ENCODE results near the gene GAL3ST1. TPM values are rescaled to one million over a fixed set of nuclear protein-coding genes. Genes with fewer than 3 reads are reported as not detected.

The GAL3ST1 gene
- total and polyA plus RNA-seq, 10 of the 15 experiments (the other 5 are each of a cell fraction or from before 2014, with no cell fraction given) = not detected

DNA sequence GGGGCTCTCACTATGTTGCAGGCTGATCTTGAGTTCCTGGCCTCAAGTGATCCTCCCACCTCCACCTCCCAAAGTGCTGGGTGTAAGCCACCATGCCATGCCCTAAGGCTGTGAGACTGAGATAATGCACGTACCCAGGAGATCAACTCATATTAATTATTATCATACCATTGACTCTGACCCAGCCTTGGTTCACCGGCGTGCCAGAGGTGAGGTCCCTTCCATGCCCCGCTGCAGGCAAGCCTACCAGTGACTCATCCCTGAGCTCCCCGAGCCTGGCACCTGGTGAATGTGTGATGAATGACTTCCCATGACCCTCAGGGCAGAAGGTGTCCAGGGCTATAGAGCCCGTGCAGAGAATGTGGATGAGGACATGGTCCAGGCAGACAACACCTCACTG lies 12.1 kb downstream of the GAL3ST1 start:
- ATAC-seq = no peak
- ChIA-PET SMC1A (ENCODE audit: uncharacterized antibody, unreplicated experiment) (no interaction called here), POLR2A (no interaction called here), RAD21 (ENCODE audit: unreplicated experiment) (no interaction called here), CTCF (interaction anchor here (1.1 to 1.6 kb wide), 2 partner anchors 39 to 117 kb away, joined by 4 to 7 read pairs; no protein-coding TSS in a partner anchor)
- Histone ChIP-seq H3K36me3 (ENCODE audit: control insufficient read depth in 2 of 2, insufficient read depth in 2 of 2, low read length in 1 of 2) (no peaks in the 10 kb centered on the region), H2AFZ (ENCODE audit: control insufficient read depth, low read depth, low read length) (no peak overlapping the region), H3K9ac (ENCODE audit: control insufficient read depth, insufficient read depth, low read length) (no peak overlapping the region), H4K20me1 (ENCODE audit: control insufficient read depth, insufficient read depth) (no peaks in the 10 kb centered on the region), H3K27ac (ENCODE audit: control insufficient read depth, insufficient read depth) (no peak overlapping the region), H3K27me3 (replicated peaks in 1 of 2; ENCODE audit: control insufficient read depth in 2 of 2, insufficient read depth in 2 of 2, low read length in 1 of 2) (no peaks in the 10 kb centered on the region; a peak in 1 of 4 replicates), H3K79me2 (ENCODE audit: control insufficient read depth, insufficient read depth, low read length) (no peaks in the 10 kb centered on the region), H3K9me3 (replicated peaks; ENCODE audit: control insufficient read depth, insufficient read depth, low read length) (no peaks in the 10 kb centered on the region), H3K4me1 (ENCODE audit: control insufficient read depth, insufficient read depth, low read length) (no peaks in the 10 kb centered on the region), H3K4me2 (ENCODE audit: control insufficient read depth, insufficient read depth) (no peak overlapping the region), H3K4me3 (no peak overlapping the region)
- intact Hi-C loops (cut with micrococcal nuclease; ENCODE audit: unreplicated experiment) = no loop called here
- FAIRE-seq = no peak
- in situ Hi-C loops (cut with MboI) = no loop called here
- TF ChIP-seq CEBPB (IDR thresholded peaks at IDR 0.05; ENCODE audit: borderline replicate concordance in 1 of 2, low read depth in 2 of 2, low read length in 2 of 2) (no peak), ZNF384 (IDR thresholded peaks at IDR 0.05; ENCODE audit: borderline replicate concordance, low read depth, low read length) (no peak), TBL1XR1 (IDR thresholded peaks at IDR 0.05; ENCODE audit: low read depth, low read length) (no peak), ZNF207 (IDR thresholded peaks at IDR 0.05; ENCODE audit: borderline replicate concordance) (no peak), NR2C2 (IDR thresholded peaks at IDR 0.05; ENCODE audit: borderline replicate concordance, control insufficient read depth, insufficient read length, low read depth) (no peak), HDAC2 (IDR thresholded peaks at IDR 0.05) (no peak), RAD51 (IDR thresholded peaks at IDR 0.05) (no peak), STAT3 (IDR thresholded peaks at IDR 0.05; ENCODE audit: low read depth, low read length) (no peak), CBX3 (IDR thresholded peaks at IDR 0.05; ENCODE audit: borderline replicate concordance, low read depth) (no peak), CHD4 (IDR thresholded peaks at IDR 0.05) (no peak)
- TF ChIP-seq, protein P1, sequence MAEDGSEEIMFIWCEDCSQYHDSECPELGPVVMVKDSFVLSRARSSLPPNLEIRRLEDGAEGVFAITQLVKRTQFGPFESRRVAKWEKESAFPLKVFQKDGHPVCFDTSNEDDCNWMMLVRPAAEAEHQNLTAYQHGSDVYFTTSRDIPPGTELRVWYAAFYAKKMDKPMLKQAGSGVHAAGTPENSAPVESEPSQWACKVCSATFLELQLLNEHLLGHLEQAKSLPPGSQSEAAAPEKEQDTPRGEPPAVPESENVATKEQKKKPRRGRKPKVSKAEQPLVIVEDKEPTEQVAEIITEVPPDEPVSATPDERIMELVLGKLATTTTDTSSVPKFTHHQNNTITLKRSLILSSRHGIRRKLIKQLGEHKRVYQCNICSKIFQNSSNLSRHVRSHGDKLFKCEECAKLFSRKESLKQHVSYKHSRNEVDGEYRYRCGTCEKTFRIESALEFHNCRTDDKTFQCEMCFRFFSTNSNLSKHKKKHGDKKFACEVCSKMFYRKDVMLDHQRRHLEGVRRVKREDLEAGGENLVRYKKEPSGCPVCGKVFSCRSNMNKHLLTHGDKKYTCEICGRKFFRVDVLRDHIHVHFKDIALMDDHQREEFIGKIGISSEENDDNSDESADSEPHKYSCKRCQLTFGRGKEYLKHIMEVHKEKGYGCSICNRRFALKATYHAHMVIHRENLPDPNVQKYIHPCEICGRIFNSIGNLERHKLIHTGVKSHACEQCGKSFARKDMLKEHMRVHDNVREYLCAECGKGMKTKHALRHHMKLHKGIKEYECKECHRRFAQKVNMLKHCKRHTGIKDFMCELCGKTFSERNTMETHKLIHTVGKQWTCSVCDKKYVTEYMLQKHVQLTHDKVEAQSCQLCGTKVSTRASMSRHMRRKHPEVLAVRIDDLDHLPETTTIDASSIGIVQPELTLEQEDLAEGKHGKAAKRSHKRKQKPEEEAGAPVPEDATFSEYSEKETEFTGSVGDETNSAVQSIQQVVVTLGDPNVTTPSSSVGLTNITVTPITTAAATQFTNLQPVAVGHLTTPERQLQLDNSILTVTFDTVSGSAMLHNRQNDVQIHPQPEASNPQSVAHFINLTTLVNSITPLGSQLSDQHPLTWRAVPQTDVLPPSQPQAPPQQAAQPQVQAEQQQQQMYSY (CRISPR knock-in tag; IDR thresholded peaks at IDR 0.05) = no peak
- TF ChIP-seq, protein P2, sequence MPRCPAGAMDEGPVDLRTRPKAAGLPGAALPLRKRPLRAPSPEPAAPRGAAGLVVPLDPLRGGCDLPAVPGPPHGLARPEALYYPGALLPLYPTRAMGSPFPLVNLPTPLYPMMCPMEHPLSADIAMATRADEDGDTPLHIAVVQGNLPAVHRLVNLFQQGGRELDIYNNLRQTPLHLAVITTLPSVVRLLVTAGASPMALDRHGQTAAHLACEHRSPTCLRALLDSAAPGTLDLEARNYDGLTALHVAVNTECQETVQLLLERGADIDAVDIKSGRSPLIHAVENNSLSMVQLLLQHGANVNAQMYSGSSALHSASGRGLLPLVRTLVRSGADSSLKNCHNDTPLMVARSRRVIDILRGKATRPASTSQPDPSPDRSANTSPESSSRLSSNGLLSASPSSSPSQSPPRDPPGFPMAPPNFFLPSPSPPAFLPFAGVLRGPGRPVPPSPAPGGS (IDR thresholded peaks at IDR 0.05; ENCODE audit: borderline replicate concordance, insufficient read depth, low read depth, low read length, poor library complexity, severe bottlenecking) = no peak
- TF ChIP-seq, protein P3, sequence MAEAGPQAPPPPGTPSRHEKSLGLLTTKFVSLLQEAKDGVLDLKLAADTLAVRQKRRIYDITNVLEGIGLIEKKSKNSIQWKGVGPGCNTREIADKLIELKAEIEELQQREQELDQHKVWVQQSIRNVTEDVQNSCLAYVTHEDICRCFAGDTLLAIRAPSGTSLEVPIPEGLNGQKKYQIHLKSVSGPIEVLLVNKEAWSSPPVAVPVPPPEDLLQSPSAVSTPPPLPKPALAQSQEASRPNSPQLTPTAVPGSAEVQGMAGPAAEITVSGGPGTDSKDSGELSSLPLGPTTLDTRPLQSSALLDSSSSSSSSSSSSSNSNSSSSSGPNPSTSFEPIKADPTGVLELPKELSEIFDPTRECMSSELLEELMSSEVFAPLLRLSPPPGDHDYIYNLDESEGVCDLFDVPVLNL (IDR thresholded peaks at IDR 0.05; ENCODE audit: low read depth, low read length) = no peak
- WGBS (ENCODE audit: insufficient coverage, insufficient replicate concordance, low lambda C conversion rate, missing lambda C conversion rate) = 21% methylated on average over 6 of the region's 6 CpGs
- DNase-seq (ENCODE audit: low read depth, low spot score) = no peak
- no TSS peak for BruUV-seq (replicated peaks)

All from GM12878 (cell line).